Gastroesophageal sphincter (tissue), 4 donors: Measurements from ENCODE around the gene ADGRG7. TPM values are rescaled to one million over a fixed set of nuclear protein-coding genes. Genes with fewer than 3 reads are reported as not detected.

Experiments
- ATAC-seq: fragments of 150-250 bp; one replicate; pipeline ENCODE4 v1.9.1; 2016; ENCODE audit warnings: mild to moderate bottlenecking, moderate library complexity
- H3K27ac ChIP-seq, 4 donors: fragments of 200-600 bp; sonication (generic) in 3 of 4; 1 replicate in 3 of 4; 2 replicates in 1 of 4; pipeline ENCODE4 v1.5.1; 2016 to 2019
- H3K27me3 ChIP-seq: fragments of 200-600 bp; sonication (generic); one replicate; pipeline ENCODE4 v1.5.1; 2019
- H3K36me3 ChIP-seq, 2 donors: fragments of 200-600 bp; sonication (generic); one replicate each; pipeline ENCODE4 v1.5.1; 2019; ENCODE audit warnings: control low read depth in 1 of 2
- H3K4me1 ChIP-seq, 3 donors: fragments of 200-600 bp; sonication (generic); 1 replicate in 2 of 3; 2 replicates in 1 of 3; pipeline ENCODE4 v1.5.1; 2016 to 2019; ENCODE audit warnings: control low read depth in 2 of 3
- H3K4me3 ChIP-seq, 2 donors: fragments of 200-600 bp; sonication (generic); one replicate each; pipeline ENCODE4 v1.5.1; 2019; ENCODE audit warnings: mild to moderate bottlenecking in 1 of 2, moderate library complexity in 1 of 2
- H3K9me3 ChIP-seq, 3 donors: fragments of 200-600 bp; sonication (generic); one replicate each; pipeline ENCODE4 v1.5.1; 2017 to 2019; ENCODE audit warnings: control low read depth in 2 of 3
- EP300 ChIP-seq: sonication (generic); formaldehyde crosslinking; IDR thresholded peaks from one replicate; pipeline ENCODE4 v1.6.1; 2017; ENCODE audit warnings: antibody characterized with exemption, mild to moderate bottlenecking
- POLR2A ChIP-seq, 2 donors: fragments of 450-650 bp; IDR thresholded peaks; one replicate each; pipeline ENCODE4 v1.6.1; 2017; ENCODE audit warnings: antibody characterized with exemption in 2 of 2, mild to moderate bottlenecking in 2 of 2, moderate library complexity in 1 of 2
- POLR2AphosphoS5 ChIP-seq: sonication (generic); formaldehyde crosslinking; IDR thresholded peaks from one replicate; pipeline ENCODE4 v1.6.1; 2017; ENCODE audit warnings: antibody characterized with exemption
- WGBS, 2 donors: methylation state at CpG; one replicate each; pipeline ENCODE4 v1.1.5; 2018; ENCODE audit warnings: low coverage in 1 of 2; 5-methylcytosine and 5-hydroxymethylcytosine counted together
- total RNA-seq, 4 donors: library from RNA; depleted of rRNA; stranded (reverse); fragments of >200 nt; gene quantifications; one replicate each; pipeline ENCODE4 v1.1.0, GENCODE V29; 2016
- TF ChIP-seq, protein P1 (sequence below), 4 experiments: fragments of 200-600 bp in 2 of 4; fragments of 450-650 bp in 2 of 4; sonication (generic) in 1 of 4; IDR thresholded peaks; one replicate each; pipeline ENCODE4 v1.5.1; 2017 to 2019; ENCODE audit warnings: antibody characterized with exemption in 4 of 4, mild to moderate bottlenecking in 2 of 4, moderate library complexity in 2 of 4

ADGRG7 gene
- total RNA-seq, 4 donors from 2014 or later, result 0.13 TPM; not detected in 3

DNA sequence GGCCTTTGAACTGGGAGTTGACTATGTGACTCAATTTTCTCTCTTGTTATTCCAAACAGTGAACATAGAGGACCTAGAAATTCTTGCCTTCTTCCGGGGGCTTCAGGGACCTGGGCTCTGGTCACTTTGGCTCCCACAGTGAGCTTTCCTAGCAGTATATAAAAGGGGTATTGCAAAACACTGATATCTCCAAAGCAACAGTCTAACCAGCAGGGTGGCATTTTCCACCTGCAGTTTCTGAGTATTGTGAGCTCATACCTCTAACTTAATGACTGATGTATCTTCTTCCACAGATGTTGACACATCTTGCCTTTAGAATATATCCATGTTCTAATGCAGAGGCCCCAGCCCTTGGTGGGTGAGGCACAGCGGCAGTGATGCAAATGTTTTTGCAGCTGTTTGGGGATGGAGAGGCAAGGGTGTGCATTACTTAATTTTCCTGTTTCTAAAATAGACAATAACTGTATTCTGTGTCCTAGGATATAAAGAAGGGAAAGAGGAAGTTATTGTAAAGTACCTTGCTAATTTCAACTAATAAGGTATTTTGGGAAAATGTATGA lies 45.7 kb upstream of the ADGRG7 start:
- ATAC-seq, result no peak
- H3K36me3 ChIP-seq, result peaks cover 0 to under 1% of the 10 kb centered on the region in 2 donors
- H3K4me3 ChIP-seq, result no peak overlapping the region
- H3K9me3 ChIP-seq, result no peaks in the 10 kb centered on the region
- 80 to 86% methylated on average over 1 to 2 of the region's 2 CpGs for WGBS, 2 donors
- H3K27me3 ChIP-seq, result no peaks in the 10 kb centered on the region
- no peaks in the 10 kb centered on the region for H3K4me1 ChIP-seq
- no peak overlapping the region for H3K27ac ChIP-seq
- TF ChIP-seq POLR2AphosphoS5 (no peak), EP300 (no peak)

DNA sequence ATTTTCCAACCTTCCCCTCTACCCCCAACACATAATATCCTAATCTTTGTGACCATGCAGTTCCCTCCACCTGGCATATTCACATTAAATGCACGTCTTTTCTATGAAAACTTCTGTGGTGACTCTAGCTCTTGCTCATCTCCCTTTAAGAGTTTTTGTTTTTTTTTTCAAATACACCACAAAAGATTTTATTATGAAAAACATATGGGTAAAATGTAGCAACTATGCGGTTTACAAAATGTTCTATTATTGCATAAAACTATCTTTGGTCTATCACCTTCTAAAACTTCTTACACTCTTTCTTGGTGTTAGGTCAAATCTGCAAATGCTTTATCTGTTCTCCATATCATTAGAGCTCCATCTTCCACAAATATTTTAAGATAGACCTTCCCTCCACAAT lies 38.6 kb upstream of the ADGRG7 start:
- 90 to 100% methylated on average over 2 of the region's 2 CpGs for WGBS, 2 donors
- no peak for ATAC-seq
- Histone ChIP-seq H3K36me3 (peaks cover 0 to 22% of the 10 kb centered on the region in 2 donors), H3K4me1 (no peaks in the 10 kb centered on the region), H3K27ac (no peak overlapping the region), H3K9me3 (no peaks in the 10 kb centered on the region), H3K4me3 (no peak overlapping the region), H3K27me3 (no peaks in the 10 kb centered on the region)
- no peak for TF ChIP-seq EP300
- no peak for TF ChIP-seq POLR2AphosphoS5
- no peak for TF ChIP-seq POLR2A (IDR thresholded peaks at IDR 0.05)
- TF ChIP-seq, protein P1, sequence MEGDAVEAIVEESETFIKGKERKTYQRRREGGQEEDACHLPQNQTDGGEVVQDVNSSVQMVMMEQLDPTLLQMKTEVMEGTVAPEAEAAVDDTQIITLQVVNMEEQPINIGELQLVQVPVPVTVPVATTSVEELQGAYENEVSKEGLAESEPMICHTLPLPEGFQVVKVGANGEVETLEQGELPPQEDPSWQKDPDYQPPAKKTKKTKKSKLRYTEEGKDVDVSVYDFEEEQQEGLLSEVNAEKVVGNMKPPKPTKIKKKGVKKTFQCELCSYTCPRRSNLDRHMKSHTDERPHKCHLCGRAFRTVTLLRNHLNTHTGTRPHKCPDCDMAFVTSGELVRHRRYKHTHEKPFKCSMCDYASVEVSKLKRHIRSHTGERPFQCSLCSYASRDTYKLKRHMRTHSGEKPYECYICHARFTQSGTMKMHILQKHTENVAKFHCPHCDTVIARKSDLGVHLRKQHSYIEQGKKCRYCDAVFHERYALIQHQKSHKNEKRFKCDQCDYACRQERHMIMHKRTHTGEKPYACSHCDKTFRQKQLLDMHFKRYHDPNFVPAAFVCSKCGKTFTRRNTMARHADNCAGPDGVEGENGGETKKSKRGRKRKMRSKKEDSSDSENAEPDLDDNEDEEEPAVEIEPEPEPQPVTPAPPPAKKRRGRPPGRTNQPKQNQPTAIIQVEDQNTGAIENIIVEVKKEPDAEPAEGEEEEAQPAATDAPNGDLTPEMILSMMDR (IDR thresholded peaks at IDR 0.05), result no peak

DNA sequence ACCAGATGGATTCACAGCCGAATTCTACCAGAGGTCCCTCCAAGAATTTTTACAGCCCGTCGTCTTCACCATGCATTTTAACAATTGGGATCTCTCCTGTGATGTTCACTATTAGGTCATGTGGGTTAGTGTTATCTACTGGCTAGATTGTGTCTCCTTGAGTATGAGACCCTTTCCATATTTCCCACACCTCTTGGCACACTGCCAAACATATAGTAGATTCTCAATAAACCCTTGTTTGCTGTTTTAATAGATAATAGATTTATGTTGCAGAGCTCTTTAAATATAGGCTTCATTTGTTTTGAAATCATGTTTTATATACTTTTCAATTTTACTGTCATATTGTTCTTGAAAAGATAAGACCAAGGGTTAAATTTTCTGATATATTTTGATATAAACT lies 34.9 kb upstream of the ADGRG7 start:
- H3K4me1 ChIP-seq, result no peaks in the 10 kb centered on the region

DNA sequence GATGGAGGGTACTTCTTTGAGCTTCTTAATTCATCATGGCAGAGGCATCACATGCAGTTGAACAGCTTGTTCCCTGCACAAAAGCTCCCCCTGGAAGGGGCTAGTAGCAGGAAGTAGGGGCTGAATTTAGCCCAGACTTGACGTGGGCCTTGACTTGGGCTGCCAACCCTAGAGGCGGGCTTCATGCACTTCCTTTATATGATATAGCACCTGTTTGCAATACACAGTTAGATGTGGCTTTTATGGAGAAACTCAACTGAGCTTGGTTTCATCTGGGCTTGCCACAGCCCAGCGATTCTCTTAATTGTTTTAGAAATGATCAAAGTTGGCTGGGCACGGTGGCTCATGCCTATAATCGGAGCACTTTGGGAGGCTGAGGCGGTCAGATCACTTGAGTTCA lies 33.7 kb upstream of the ADGRG7 start:
- Histone ChIP-seq H3K27me3 (no peaks in the 10 kb centered on the region), H3K36me3 (peaks cover 0 to 17% of the 10 kb centered on the region in 2 donors), H3K27ac (no peak overlapping the region), H3K4me3 (no peak overlapping the region), H3K9me3 (no peaks in the 10 kb centered on the region), H3K4me1 (no peaks in the 10 kb centered on the region)
- ATAC-seq, result no peak
- 100% methylated on average over 2 to 4 of the region's 6 CpGs for WGBS, 2 donors
- TF ChIP-seq POLR2AphosphoS5 (no peak), POLR2A (IDR thresholded peaks at IDR 0.05) (no peak), EP300 (no peak)
- TF ChIP-seq, protein P1 (IDR thresholded peaks at IDR 0.05), result no peak

More for the DNA sequence above, 34.9 kb upstream of the ADGRG7 start:
- Histone ChIP-seq H3K27ac (no peak overlapping the region), H3K27me3 (no peaks in the 10 kb centered on the region), H3K9me3 (no peaks in the 10 kb centered on the region), H3K4me3 (no peak overlapping the region), H3K36me3 (peaks cover 0 to 29% of the 10 kb centered on the region in 2 donors)
- WGBS, 2 donors, result 91 to 94% methylated on average over 3 of the region's 3 CpGs
- ATAC-seq, result no peak
- no peak for TF ChIP-seq POLR2A (IDR thresholded peaks at IDR 0.05)
- no peak for TF ChIP-seq POLR2AphosphoS5
- no peak for TF ChIP-seq EP300

DNA sequence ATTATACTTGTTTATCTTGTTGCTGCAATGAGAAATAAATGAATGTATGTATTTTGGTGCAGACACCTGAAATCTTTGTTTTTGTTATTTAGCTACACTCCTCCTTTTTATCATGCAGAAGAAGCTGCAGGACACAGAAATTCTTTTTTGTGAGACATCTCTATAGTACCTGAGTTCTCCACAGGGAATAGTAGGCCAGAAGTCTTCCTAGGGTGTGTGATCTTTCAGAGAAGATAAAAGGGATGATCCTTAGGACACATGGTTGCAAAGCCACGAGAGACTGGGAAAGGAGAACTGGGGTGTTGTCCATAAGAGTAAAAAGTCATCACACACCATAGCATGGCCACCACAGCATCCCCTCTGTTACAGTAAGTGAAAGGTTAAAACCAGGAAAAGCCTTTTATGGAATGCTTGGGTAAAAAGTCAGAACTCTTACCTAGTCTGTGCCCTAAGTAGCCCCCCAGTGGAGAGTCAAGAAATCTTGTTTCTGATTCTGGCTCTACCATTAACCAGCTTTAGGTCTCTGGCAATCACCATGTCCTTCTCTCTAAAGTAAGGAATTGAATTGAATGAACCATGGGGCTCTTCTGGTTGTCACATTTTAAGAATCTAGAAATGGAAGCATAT lies 31.9 kb upstream of the ADGRG7 start:
- TF ChIP-seq EP300, result no peak
- TF ChIP-seq POLR2AphosphoS5, result no peak
- 100% methylated on average over 1 of the region's 1 CpG for WGBS, 2 donors
- H3K27ac ChIP-seq, result no peak overlapping the region
- ATAC-seq, result no peak
- H3K27me3 ChIP-seq, result no peaks in the 10 kb centered on the region
- H3K4me3 ChIP-seq, result no peak overlapping the region
- peaks cover 0 to 13% of the 10 kb centered on the region in 2 donors for H3K36me3 ChIP-seq
- no peaks in the 10 kb centered on the region for H3K4me1 ChIP-seq
- H3K9me3 ChIP-seq, result no peaks in the 10 kb centered on the region

DNA sequence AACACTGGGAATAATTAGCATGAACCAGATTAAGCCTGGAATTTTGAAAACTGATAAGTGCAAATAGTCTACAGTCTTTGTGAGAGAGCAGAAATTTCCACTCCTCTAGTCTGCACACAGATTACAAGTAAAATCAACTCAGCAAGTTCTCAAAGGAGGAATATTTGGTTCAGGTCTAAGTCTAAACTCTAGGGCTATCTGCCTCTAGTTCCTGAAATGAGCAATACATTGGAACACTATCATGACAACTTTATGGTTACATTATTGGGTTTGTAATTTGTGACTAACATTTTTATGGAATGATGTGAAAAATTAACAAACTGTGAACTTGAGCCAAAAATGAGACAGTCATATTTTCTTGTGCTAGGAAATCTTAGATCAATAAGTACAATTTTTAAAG lies 30.8 kb upstream of the ADGRG7 start:
- Histone ChIP-seq H3K27me3 (no peaks in the 10 kb centered on the region), H3K4me1 (no peaks in the 10 kb centered on the region), H3K27ac (no peak overlapping the region), H3K36me3 (peaks cover 0 to 13% of the 10 kb centered on the region in 2 donors), H3K9me3 (no peaks in the 10 kb centered on the region), H3K4me3 (no peak overlapping the region)
- TF ChIP-seq POLR2A (IDR thresholded peaks at IDR 0.05) (no peak), EP300 (no peak), POLR2AphosphoS5 (no peak)
- TF ChIP-seq, protein P1 (IDR thresholded peaks at IDR 0.05), result no peak
- ATAC-seq, result no peak
